SK-N-SH treated with all-trans-retinoic acid at 6 μM for 48 hours (cell line): ENCODE measurements around the gene ARHGEF25.
"Not testable (repeated sequence)": the region's sequence is repeated elsewhere in the genome, so short reads cannot be mapped to it uniquely, and the experiment has no call there.

Experiments
- ATAC-seq: fragments of 200-7000 bp; cut with Tn5 transposase; 3 replicates; pipeline ENCODE4 v1.9.1; 2020; ENCODE audit warnings: mild to moderate bottlenecking, moderate library complexity
- ARNTL ChIP-seq: fragments of 450-650 bp; formaldehyde crosslinking; IDR thresholded peaks from 2 replicates; pipeline ENCODE4 v1.5.0; 2020; ENCODE audit warnings: low read depth, mild to moderate bottlenecking, moderate library complexity, borderline replicate concordance
- BACH2 ChIP-seq: fragments of 250-450 bp; sonication (Bioruptor Pico); IDR thresholded peaks from 2 replicates; pipeline ENCODE4 v1.9.0; 2021; ENCODE audit warnings: mild to moderate bottlenecking, borderline replicate concordance
- CSDC2 ChIP-seq: fragments of 250-450 bp; sonication (Bioruptor Pico); IDR thresholded peaks from 2 replicates; pipeline ENCODE4 v1.5.0; 2020; ENCODE audit warnings: mild to moderate bottlenecking, moderate library complexity
- ESRRG ChIP-seq: fragments of 250-450 bp; sonication (Bioruptor Pico); IDR thresholded peaks from 2 replicates; pipeline ENCODE4 v1.6.1; 2021; ENCODE audit warnings: mild to moderate bottlenecking
- GLIS3 ChIP-seq: fragments of 250-450 bp; sonication (Bioruptor Pico); IDR thresholded peaks from 2 replicates; pipeline ENCODE4 v1.5.0; 2020; ENCODE audit warnings: mild to moderate bottlenecking, moderate library complexity
- ISL1 ChIP-seq: fragments of 250-450 bp; sonication (Bioruptor Pico); IDR thresholded peaks from 2 replicates; pipeline ENCODE4 v2.1.2; 2022; ENCODE audit warnings: mild to moderate bottlenecking, moderate library complexity
- OSR1 ChIP-seq: fragments of 250-450 bp; sonication (Bioruptor Pico); IDR thresholded peaks from 2 replicates; pipeline ENCODE4 v1.8.0; 2022; ENCODE audit warnings: moderate library complexity, mild to moderate bottlenecking, inconsistent platforms
- POU6F1 ChIP-seq: fragments of 250-450 bp; sonication (Bioruptor Pico); IDR thresholded peaks from 2 replicates; pipeline ENCODE4 v1.8.0; 2021; ENCODE audit warnings: low read depth, mild to moderate bottlenecking, moderate library complexity, borderline replicate concordance
- PPARA ChIP-seq: fragments of 250-450 bp; sonication (Bioruptor Pico); IDR thresholded peaks from 2 replicates; pipeline ENCODE4 v1.5.0; 2020; ENCODE audit warnings: mild to moderate bottlenecking, borderline replicate concordance
- RARB ChIP-seq: fragments of 250-450 bp; sonication (Bioruptor Pico); IDR thresholded peaks from 2 replicates; pipeline ENCODE4 v1.8.0; 2021; ENCODE audit warnings: mild to moderate bottlenecking, moderate library complexity
- SNAI2 ChIP-seq: fragments of 250-450 bp; sonication (Bioruptor Pico); IDR thresholded peaks from 2 replicates; pipeline ENCODE4 v1.5.0; 2020; ENCODE audit warnings: mild to moderate bottlenecking, moderate library complexity
- TCF4 ChIP-seq: fragments of 250-450 bp; sonication (Bioruptor Pico); IDR thresholded peaks from 2 replicates; pipeline ENCODE4 v1.8.0; 2021; ENCODE audit warnings: mild to moderate bottlenecking, moderate library complexity, borderline replicate concordance
- TOX ChIP-seq: fragments of 250-450 bp; sonication (Bioruptor Pico); IDR thresholded peaks from 2 replicates; pipeline ENCODE4 v1.8.0; 2021; ENCODE audit warnings: mild to moderate bottlenecking, moderate library complexity, borderline replicate concordance
- ZC3H10 ChIP-seq: fragments of 250-450 bp; sonication (Bioruptor Pico); IDR thresholded peaks from 2 replicates; pipeline ENCODE4 v1.5.1; 2021; ENCODE audit warnings: mild to moderate bottlenecking, moderate library complexity
- ZFP3 ChIP-seq: fragments of 250-450 bp; sonication (Bioruptor Pico); IDR thresholded peaks from 2 replicates; pipeline ENCODE4 v1.5.0; 2020; ENCODE audit warnings: mild to moderate bottlenecking, moderate library complexity
- ZFP30 ChIP-seq: fragments of 450-650 bp; formaldehyde crosslinking; IDR thresholded peaks from 2 replicates; pipeline ENCODE4 v1.5.0; 2022; ENCODE audit warnings: mild to moderate bottlenecking, moderate library complexity
- ZNF565 ChIP-seq: fragments of 450-650 bp; formaldehyde crosslinking; conservative IDR thresholded peaks from 2 replicates; pipeline ENCODE4 v1.5.0; 2020; ENCODE audit warnings: low read depth, mild to moderate bottlenecking, moderate library complexity
- ZNF70 ChIP-seq: fragments of 450-650 bp; formaldehyde crosslinking; IDR thresholded peaks from 2 replicates; pipeline ENCODE4 v1.5.0; 2020; ENCODE audit warnings: mild to moderate bottlenecking, moderate library complexity
- TF ChIP-seq, protein P1 (sequence below): fragments of 250-450 bp; sonication (Bioruptor Pico); IDR thresholded peaks from 2 replicates; pipeline ENCODE4 v1.5.1; 2021; ENCODE audit warnings: mild to moderate bottlenecking, moderate library complexity
- TF ChIP-seq, protein P2 (sequence below): fragments of 250-450 bp; sonication (Bioruptor Pico); IDR thresholded peaks from 2 replicates; pipeline ENCODE4 v1.8.0; 2020; ENCODE audit warnings: mild to moderate bottlenecking, moderate library complexity, borderline replicate concordance

The ARHGEF25 gene

GRCh38 chr12:57614948-57615500, 3.8 kb downstream of the ARHGEF25 start:
- TF ChIP-seq GLIS3 (no peak), ZNF565 (no peak), ZFP30 (CRISPR knock-in tag) (no peak)
- TF ChIP-seq, all 23 proteins: peak for 0
- no peak for ATAC-seq

- TF ChIP-seq ZFP3 (no peak), ZNF70 (CRISPR knock-in tag) (no peak), TOX (CRISPR knock-in tag) (no peak), POU6F1 (no peak)
- TF ChIP-seq, protein P1, sequence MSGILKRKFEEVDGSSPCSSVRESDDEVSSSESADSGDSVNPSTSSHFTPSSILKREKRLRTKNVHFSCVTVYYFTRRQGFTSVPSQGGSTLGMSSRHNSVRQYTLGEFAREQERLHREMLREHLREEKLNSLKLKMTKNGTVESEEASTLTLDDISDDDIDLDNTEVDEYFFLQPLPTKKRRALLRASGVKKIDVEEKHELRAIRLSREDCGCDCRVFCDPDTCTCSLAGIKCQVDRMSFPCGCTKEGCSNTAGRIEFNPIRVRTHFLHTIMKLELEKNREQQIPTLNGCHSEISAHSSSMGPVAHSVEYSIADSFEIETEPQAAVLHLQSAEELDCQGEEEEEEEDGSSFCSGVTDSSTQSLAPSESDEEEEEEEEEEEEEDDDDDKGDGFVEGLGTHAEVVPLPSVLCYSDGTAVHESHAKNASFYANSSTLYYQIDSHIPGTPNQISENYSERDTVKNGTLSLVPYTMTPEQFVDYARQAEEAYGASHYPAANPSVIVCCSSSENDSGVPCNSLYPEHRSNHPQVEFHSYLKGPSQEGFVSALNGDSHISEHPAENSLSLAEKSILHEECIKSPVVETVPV (CRISPR knock-in tag), result no peak
- no peak for ATAC-seq
These were observed 4.4 kb downstream of the ARHGEF25 start for GRCh38 chr12:57615637-57616036.

DNA sequence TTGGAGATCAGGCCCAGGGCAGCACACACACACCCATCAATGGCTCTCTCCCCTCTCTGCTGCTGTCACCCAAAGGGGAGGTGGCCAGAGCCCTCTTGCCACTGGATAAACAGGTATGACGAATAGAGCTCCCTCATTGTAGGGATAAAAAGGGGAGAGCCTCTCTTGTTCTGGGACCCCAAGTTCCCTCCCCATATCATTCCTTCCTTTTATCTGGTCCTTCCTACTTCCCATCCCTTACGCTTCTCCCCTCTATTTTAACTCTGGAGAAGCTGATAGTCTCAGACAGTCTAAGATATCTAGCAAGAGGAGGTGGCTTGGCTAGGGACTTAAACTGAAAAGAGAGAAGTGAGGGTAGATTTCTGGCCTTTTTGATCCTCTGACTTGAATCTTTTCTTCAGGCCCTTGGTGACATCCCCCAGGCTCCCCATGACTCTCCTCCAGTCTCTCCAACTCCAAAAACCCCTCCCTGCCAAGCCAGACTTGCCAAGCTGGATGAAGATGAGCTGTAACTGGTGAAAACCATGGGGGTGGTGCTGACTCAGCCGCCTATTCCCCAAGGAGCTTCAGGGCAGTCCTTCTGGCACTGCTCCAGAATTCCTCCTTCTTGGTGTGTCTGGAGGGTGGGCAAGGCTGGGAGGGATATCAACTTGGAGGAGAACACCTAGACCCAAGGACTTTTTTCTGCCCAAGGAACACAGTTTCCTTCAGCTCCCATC, 5.3 kb downstream of the ARHGEF25 start:
- TF ChIP-seq ESRRG (no peak), RARB (CRISPR knock-in tag) (no peak), GLIS3 (no peak), ARNTL (CRISPR knock-in tag) (no peak), ISL1 (CRISPR knock-in tag) (no peak), OSR1 (no peak), SNAI2 (CRISPR knock-in tag) (no peak), BACH2 (CRISPR knock-in tag) (no peak), TCF4 (no peak), ZFP3 (no peak), CSDC2 (no peak), ZC3H10 (CRISPR knock-in tag) (no peak)
- TF ChIP-seq, protein P1 (CRISPR knock-in tag), result no peak
- TF ChIP-seq, protein P2, sequence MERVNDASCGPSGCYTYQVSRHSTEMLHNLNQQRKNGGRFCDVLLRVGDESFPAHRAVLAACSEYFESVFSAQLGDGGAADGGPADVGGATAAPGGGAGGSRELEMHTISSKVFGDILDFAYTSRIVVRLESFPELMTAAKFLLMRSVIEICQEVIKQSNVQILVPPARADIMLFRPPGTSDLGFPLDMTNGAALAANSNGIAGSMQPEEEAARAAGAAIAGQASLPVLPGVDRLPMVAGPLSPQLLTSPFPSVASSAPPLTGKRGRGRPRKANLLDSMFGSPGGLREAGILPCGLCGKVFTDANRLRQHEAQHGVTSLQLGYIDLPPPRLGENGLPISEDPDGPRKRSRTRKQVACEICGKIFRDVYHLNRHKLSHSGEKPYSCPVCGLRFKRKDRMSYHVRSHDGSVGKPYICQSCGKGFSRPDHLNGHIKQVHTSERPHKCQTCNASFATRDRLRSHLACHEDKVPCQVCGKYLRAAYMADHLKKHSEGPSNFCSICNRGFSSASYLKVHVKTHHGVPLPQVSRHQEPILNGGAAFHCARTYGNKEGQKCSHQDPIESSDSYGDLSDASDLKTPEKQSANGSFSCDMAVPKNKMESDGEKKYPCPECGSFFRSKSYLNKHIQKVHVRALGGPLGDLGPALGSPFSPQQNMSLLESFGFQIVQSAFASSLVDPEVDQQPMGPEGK, result no peak
- no peak for ATAC-seq

DNA sequence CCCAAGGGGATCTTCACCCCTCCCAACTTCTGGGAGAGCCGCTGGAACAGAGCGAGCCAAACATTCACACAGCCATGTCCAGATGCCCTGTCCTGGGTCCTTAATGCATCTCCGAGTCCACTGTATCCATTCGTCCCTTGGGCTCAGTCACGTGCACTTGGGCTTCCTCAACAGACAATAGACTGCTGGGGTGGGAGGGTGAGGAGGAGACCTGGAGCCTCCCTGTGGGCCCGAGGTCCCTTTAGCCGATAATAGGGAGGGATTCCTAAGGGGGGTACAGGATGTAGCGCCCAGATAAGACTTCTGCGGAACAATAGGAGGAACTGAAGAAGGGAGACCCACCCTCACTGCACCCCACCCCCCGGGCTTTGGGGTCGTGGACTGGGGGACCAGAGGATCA, 6.7 kb downstream of the ARHGEF25 start:
- TF ChIP-seq ESRRG, result no peak
- TF ChIP-seq ZFP3, result no peak
- TF ChIP-seq BACH2 (CRISPR knock-in tag), result no peak
- TF ChIP-seq ZFP30 (CRISPR knock-in tag), result no peak
- no peak for TF ChIP-seq SNAI2 (CRISPR knock-in tag)
- TF ChIP-seq, protein P1 (CRISPR knock-in tag), result no peak
- no peak for TF ChIP-seq PPARA (CRISPR knock-in tag)
- no peak for TF ChIP-seq OSR1
- no peak for TF ChIP-seq POU6F1
- no peak for ATAC-seq

- ATAC-seq, result not testable (repeated sequence)
These were observed 7.2 kb downstream of the ARHGEF25 start for GRCh38 chr12:57618431-57618830.
